Measurements from ENCODE around the gene BCS1L. TPM values are rescaled to one million over a fixed set of nuclear protein-coding genes. Genes with fewer than 3 reads are reported as not detected.

The BCS1L gene
- total RNA-seq = 41.7 and 45.2 TPM in 2 replicates
- long read RNA-seq, transcript BCS1L-201 (8 exons, 1,454 nt) = major isoform, 42 of 85 reads
- long read RNA-seq, transcript BCS1L-203 (9 exons, 1,525 nt) = minor isoform, 6 of 85 reads
- long read RNA-seq, partial matches to known transcripts = 6 of 85 reads
- long read RNA-seq, other reads (novel, unspliced or antisense) = 24 of 85 reads

GRCh38 chr2:218659258-218659987 is at the start of gene BCS1L, which contains the start of gene ZNF142:
Gene BCS1L, plus strand, starts transcription at chr2:218659683. Its CDS starts 1,305 bp downstream, at chr2:218660988.
Gene ZNF142, minus strand, starts transcription at chr2:218659623. Its CDS starts 3,194 bp downstream, at chr2:218656429.
- no peak for TF ChIP-seq CTCF (conservative IDR thresholded peaks at IDR 0.05)
- Mint-ChIP-seq H3K4me3 (peak within 1 kb of the TSS; percentile 94), H3K27me3 (ENCODE audit: low read depth) (no peaks in the 10 kb centered on the region), H3K27ac (ENCODE audit: unreplicated experiment) (peak within 1 kb of the TSS; percentile 95), H3K9me3 (no peaks in the 10 kb centered on the region), H3K36me3 (ENCODE audit: low read depth) (peaks cover 5% of the 10 kb centered on the region), H3K4me1 (peaks cover 19% of the 10 kb centered on the region)
- DNase-seq (ENCODE audit: low read depth, low spot score) = peak; percentile 81

GRCh38 chr2:218615868-218616315 is 43.6 kb upstream of the BCS1L start:
- H3K4me1 Mint-ChIP-seq = no peaks in the 10 kb centered on the region
- no peak overlapping the region for H3K4me3 Mint-ChIP-seq
- no peak overlapping the region for H3K27ac Mint-ChIP-seq (ENCODE audit: unreplicated experiment)
- H3K9me3 Mint-ChIP-seq = no peaks in the 10 kb centered on the region
- TF ChIP-seq CTCF (conservative IDR thresholded peaks at IDR 0.05) = no peak
- H3K36me3 Mint-ChIP-seq (ENCODE audit: low read depth) = no peaks in the 10 kb centered on the region
- no peak for DNase-seq (ENCODE audit: low read depth, low spot score)
- H3K27me3 Mint-ChIP-seq (ENCODE audit: low read depth) = no peaks in the 10 kb centered on the region

- peak overlapping the region; percentile 48 for H3K27ac Mint-ChIP-seq (ENCODE audit: unreplicated experiment)
- H3K4me3 Mint-ChIP-seq = no peak overlapping the region
- no peaks in the 10 kb centered on the region for H3K4me1 Mint-ChIP-seq
- H3K9me3 Mint-ChIP-seq = no peaks in the 10 kb centered on the region
- no peaks in the 10 kb centered on the region for H3K27me3 Mint-ChIP-seq (ENCODE audit: low read depth)
- no peak for DNase-seq (ENCODE audit: low read depth, low spot score)
- no peak for TF ChIP-seq CTCF (conservative IDR thresholded peaks at IDR 0.05)
- H3K36me3 Mint-ChIP-seq (ENCODE audit: low read depth) = no peaks in the 10 kb centered on the region
Measured at GRCh38 chr2:218618102-218618860, 41.2 kb upstream of the BCS1L start.

GRCh38 chr2:218621007-218621406 is 38.5 kb upstream of the BCS1L start:
- Mint-ChIP-seq H3K27me3 (ENCODE audit: low read depth) (no peaks in the 10 kb centered on the region), H3K9me3 (no peaks in the 10 kb centered on the region), H3K4me3 (no peak overlapping the region)

More at GRCh38 chr2:218621007-218621406, 38.5 kb upstream of the BCS1L start:
- Mint-ChIP-seq H3K36me3 (ENCODE audit: low read depth) (no peaks in the 10 kb centered on the region), H3K27ac (ENCODE audit: unreplicated experiment) (no peak overlapping the region), H3K4me1 (no peaks in the 10 kb centered on the region)
- TF ChIP-seq CTCF (conservative IDR thresholded peaks at IDR 0.05) = no peak
- no peak for DNase-seq (ENCODE audit: low read depth, low spot score)
